AG08395 (cell line): ENCODE measurements around the gene ZNF366.
"Not testable (repeated sequence)": the region's sequence is repeated elsewhere in the genome, so short reads cannot be mapped to it uniquely, and the experiment has no call there.

Experiments
- DNase-seq: peaks from one replicate; pipeline ENCODE4 v3.0.0; 2012; ENCODE audit warnings: mixed read lengths, low spot score

The ZNF366 gene

DNA sequence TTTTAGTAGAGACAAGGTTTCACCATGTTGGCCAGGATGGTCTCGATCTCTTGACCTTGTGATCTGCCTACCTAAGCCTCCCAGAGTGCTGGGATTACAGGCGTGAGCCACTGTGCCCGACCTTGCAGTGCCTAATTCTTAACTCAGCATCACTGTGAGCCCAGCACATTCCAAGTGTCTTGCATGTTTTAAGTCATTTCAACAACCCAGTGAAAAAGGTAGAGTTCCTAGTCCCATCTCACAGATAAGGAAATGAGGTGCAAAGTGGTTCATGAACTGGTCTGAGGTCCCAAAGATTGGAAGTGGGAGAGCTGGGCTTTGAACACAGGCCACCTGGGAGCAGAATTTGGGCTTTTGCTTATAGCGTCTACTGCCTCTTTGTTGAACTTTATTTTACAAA is 68.0 kb downstream of the ZNF366 start:
- no peak for DNase-seq

DNA sequence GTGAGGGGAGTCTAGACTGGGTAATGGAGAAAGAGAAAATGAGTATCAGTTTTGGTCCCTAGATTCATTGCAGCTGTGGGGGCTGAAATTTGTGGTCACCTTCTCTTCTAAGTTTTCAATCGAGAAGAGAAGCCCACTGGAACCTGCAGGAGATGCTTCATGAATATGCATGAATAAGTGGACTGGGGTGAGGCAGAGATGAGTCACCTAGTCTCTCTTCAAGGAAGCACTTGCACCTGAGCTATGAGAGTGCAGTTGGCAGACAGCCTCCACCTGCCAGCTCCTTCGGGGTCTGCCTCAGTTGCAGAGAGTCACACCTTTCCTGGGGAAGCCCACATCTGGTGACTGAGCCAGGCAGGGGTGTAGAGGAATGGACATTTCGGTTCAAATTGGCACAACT is 69.1 kb downstream of the ZNF366 start:
- DNase-seq: no peak

DNA sequence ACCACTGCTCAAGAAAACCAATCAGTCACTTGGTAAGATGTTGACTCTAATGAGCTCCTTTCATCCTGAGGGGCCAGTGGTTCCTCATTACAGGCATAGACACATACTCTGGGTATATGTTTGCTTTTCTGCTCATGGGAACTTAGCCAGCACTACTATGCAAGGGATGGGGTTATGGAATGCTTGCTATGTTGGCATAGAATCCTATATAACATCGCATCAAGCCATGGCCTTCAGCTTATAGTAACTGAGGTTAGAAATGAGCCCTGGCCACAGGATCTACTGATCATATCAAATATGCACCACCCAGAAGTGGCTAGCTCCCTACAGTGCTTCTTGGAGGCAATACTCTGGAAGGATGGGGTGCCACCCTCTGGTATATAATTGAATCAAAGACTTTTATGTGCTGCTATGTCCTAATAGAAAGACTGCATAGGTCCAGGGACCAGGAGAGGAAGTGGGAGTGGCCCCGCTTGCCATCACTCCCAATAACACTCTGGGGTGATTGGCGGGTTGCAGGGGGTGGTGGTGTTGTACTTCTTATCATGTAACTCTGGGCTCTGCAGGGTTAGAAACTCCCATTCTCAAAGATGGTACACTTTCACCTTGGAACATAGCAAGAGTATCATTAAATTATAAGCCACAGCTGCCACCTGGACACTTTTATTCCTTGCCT is 70.3 kb downstream of the ZNF366 start:
- no peak for DNase-seq

DNA sequence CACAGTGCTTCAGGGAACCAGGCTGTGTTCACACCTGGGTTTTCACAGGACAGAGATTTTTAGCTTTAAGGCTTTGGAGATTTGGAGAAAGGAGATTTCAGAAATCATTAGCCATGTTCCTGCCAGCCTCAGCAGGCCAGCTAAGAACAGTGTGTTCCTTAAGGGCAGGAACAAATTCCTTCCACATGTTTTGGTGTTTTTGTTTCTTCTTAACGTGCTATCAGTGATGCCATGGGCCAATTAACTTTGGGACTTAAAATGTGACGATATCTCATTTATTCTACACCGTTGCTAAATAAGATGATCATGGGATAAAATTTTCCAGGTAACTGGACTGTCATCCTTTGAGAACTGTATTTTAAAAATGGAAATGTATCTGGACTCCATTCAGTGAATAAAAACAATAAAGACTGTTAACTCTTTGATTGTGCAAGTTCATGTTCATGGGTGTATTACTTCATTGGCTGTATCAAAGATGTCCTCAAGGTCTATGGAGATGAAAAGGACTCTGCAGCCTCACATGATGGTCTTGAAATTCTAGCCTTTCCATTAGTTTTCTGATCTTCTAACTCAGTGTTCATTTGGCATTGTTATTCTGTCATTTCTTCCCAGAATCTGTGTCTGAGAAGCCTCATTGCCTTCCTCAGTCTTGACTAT is 72.3 kb downstream of the ZNF366 start:
- DNase-seq: peak; percentile 34

DNA sequence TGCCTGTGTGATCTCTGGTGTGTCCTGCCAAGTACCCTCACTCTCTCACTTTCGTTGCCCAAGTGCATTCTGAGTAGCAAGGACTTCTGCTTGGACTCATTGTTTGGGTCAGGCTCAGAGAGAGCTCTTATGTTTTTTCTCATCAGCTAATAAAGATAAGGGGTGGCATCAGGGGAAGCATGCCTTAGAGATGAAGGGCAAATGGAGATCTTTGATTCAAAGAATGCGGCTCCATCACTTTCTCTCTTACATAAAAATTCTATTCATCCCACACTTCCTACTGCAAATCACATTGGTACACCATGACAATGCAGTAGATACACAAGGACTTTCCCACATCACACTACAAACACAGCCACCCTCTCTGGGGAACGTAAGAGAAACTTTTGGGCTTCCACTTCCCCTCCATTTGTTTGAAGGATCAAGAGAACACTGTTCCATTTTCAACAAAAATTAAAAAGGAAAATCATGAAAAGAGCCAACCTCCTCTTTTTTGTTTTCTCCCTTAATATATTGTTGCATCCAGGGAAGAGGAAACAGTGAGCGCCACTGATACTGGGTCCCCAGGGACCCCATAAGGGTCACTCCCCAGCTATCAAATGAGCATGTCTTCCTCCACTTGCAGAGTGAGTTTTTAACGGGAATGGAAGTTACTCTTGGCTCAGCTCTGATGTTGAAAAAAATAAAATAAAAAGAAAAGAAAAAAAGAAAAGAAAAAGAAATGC is 73.0 kb downstream of the ZNF366 start:
- no peak for DNase-seq

DNA sequence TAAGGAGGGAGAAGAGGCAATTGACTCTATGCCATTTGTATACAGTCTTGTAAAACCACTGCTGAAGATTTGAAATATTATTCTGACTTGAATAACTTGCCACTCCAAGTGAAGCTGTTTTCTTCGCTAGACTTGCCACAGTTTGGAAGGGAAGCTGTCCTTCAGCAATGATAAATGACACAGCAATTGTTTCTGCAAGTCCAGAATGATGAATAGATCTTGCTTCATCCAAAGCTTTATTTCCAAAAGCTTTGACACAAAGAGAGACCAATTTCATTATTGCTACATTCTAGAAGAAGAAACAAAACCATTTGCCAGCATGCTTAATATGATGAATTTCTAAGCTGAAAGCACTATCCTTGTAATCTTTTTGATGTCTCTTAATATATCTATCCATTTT is 73.7 kb downstream of the ZNF366 start:
- DNase-seq: no peak

DNA sequence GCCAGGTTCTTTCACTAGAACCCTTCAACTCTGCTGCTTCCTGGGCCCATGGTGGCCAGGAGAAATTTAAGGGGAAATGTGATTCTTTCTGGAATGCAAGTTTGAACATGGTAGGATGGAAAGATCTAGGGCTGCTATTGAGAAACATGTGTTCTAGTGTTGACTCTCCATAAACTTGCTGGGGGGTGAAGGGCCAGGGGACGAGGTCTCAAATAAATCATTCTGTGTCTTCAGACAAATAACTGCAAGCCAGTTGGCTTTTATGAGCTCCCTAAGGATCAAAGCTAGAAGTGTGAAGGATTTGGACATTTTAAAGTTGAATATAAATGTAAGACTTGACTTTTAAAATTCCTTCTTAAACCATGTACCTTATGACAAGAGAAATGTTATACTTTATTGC is 78.5 kb downstream of the ZNF366 start:
- DNase-seq: no peak

DNA sequence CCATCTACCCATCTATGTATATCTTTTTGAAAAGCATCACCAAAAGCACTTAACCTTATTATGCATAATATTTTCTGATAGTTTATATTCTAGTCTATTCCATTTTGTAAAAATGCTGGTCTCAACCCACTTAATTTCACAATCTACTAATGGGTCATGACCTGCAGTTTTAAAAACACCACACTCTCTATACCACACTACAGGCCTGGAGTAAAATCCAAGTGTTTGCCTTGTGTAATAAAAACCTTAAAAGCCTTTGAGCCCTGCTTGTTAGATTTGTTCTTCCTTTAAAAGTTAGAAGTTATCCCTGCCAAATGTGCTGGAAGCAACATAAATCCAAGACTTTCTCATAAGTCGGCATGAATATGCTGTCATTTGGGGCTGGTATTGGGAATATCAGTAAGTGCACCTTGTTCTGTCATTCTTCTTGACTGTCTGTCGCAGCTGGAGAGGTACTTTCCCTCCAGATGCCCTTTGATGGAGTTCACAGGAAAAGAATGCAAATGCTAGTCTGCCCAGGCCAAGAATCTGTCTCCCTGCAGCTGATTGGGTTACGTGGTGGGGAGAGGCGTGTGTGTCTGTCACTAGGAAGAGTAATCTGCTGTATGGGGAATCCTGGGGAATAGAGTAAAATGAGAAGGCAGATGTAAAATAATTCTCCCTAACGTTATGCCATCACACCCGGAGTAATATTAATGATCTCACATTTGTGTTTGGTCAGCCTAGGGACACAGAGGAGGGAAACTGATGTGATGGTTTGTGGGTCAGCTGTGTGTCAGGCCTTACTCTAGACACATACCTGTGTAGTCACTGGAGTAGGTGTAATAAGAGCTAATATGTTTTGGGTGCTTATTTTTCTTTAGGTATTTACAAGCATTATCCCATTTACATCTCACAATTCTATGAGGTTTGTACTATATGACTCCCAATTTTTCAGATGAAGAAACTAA is 79.4 kb downstream of the ZNF366 start:
- DNase-seq: peak; percentile 47

DNA sequence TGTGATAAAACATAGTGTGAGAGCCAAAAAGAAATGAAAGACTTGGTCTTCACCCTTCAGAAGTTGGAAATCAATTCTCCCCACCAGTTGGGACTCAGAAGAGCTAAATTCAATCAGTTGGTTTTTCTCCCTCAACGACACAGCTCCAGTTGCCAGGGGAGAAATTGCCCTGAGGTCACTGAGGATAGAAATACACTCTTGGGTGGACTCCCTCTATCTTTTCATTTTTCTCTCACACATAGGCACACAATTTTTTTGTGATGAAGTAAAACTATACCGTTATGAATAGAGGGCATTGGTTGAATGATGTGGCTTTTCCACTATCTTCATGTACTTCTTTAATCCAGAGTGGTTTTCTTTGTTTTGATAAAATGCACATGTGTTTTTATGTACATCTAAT is 80.2 kb downstream of the ZNF366 start:
- no peak for DNase-seq

DNA sequence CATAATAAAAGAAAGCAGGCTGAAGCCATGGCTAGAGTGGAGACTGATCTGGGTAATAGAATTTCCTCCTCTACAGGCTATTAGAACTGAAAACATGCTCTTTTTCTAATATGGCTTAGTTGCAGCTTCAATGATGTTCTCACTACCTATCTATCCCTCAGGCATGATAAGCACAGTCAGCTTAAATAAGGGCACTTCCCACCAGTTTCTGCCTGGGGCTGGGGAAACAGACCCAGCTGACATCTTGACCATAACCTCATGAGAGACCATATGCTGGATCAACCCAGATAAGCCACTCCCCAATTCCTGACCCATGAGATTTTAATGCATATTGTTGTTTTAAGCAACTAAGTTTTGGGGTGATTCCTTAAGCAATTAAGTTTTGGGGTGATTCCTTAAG is 81.2 kb downstream of the ZNF366 start:
- no peak for DNase-seq

DNA sequence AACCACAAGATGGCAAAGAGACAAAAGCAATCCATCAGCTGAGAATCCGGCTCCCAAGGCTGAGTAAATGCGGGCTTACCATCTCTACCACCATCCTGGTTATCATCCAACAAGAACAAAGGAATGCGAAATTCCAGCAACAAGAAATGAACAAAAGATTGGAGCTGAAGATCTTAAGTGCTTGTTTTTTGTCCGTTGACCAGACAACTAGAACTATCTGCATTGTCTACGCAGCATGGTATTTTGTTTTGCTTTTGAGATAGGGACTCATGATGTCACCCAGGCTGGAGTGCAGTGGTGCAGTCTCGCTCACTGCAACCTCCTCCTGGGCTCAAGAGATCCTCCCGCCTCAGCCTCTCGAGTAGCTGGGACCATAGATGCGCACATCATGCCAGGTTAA is 88.9 kb downstream of the ZNF366 start:
- DNase-seq: no peak

DNA sequence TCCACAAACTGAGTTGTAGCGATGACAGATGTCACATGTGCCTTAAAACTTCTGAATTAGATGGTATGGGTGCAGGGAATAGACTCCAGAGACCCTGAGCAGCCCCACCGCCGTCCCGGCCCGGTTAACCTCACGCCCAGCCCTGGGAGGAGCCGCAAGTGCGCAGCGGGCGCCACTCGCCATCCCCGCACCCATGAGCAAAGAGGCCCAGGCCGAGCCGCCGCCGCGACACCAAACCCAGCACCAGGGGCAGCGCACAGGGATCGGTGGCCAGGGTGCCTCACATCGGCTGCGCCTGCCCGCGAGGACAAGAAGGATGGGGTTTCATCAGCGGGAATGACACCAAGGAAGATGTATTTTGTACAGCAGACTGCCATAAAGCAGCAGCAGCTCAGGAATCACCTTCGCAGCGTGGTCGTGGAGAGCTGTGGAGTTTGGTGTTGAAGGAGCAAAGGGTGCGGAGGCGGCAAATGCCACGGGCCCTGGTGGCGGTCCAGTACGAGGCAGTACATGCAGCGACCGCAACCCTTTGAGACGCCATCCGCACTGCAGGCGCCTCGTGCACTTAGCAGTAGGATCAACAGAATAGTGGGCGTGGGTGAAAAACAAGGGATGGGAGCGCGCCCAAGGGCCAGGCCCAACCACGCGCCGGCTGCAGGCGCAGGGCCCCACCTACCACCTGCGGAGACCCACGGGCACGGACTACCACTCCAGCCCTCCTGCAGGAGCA is 89.7 kb downstream of the ZNF366 start:
- no peak for DNase-seq

DNA sequence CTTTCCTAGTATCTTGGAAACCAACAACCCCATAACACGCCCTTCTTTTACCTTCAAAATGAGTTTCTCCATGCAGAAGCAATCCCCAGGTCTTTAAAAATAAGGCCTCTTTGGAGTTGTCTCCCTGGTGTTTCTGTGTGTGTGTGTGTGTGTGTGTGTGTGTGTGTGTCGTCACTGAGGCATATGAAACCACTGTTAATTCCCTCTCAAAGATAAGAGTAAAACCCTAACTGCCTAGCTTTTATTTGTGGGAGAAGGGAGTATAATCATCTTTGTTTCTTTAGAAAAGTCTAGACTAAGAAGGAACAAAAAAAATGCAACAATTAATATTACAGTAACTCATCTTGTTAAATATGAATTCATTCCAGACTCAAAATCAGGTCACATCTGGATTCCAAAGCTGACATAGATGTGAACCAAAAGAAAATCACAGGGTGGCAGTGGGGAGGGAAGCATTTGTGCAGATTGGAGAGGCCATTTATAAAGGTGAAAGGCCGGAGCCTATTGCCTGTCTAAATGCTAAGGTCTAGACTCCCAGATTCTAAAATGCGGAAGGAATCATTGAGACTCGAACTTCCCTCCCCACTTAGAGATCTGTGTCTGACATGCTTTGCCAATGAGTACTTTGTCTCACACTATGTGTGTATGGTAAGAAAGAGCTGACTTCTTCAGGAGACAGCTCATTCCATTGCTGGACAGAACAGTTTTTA is 91.4 kb downstream of the ZNF366 start:
- DNase-seq: no peak

DNA sequence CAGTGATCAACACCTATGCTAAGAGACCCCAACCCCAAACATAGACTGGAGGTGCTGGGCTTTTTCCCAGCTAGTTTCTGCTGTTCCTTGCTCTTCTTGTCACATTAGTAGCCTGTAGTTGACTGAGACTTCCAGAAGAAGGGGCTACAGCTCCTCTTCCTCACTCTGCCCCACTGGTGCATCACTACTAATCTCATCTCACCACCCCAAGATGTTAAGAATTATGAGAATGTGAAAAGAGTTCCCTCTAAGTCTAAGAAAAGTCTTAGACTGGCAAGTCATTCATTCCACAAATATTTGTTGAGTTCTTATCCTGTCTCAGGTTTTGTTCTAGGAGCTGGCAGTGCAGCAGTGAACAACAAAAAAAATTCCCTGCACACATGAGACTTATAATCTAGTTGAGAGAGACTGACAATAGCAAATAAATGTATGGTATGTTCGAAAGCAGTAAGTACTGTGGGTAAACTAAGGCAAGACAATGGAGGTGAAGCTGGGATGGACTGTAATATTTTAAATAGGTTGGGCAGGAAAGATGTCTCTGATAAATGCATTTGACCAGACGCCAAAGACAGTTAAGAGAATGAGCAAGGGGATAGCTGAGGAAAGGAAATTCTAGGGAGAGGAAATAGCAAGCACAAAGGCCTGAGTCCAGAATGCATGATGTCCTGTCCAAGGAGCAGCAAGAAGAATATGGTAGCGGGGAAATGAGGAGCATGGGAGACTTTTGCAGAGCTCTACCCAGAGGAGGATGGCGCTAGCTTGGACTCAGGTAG is 94.7 kb downstream of the ZNF366 start:
- peak; percentile 73 for DNase-seq

DNA sequence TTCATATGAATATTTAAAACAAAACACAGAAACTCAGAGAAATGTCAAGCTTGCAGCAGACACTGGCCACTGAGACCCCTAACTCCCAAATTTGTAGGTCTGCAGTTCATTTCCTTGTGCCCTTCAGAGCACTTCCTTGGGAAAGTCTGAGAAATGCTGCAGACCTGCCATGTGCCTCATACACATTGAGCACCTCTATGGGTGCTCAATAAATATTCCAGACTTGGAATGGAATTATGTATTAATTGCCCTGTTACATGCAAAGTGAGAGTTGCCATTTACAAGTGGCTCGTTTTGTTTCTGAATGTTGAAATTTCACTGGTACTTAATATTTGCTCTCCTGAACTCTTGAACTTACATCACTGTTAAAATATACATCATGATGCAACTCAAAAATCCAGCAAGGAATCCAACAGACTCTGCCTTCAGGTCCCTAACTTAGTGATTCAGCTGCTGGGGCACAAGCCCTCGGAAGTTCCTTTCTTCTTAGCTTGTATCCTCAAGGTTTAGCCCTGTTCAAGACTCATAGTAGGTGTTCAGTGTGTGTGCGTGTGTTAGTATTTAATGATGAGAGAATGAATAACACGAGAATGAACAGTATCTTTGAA is 96.4 kb downstream of the ZNF366 start:
- no peak for DNase-seq

DNA sequence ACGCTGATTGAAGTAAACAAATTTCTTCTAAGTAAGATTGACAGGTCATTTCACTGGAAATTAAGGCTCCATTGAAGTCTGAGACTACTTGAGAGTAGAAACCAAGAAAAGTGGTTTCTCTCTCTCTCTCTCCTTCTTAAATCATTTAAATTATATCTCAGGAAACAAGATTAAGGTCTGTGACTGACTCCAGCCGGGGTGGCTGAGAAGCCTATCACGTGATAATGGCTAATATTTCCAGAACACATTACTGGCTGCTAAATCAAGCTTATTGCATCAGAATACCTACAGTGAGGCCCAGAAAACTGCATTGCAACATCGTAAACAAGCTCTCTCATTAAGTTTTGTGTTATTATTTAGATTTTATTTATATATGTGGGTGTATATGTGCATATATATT is 98.6 kb downstream of the ZNF366 start:
- DNase-seq: no peak

DNA sequence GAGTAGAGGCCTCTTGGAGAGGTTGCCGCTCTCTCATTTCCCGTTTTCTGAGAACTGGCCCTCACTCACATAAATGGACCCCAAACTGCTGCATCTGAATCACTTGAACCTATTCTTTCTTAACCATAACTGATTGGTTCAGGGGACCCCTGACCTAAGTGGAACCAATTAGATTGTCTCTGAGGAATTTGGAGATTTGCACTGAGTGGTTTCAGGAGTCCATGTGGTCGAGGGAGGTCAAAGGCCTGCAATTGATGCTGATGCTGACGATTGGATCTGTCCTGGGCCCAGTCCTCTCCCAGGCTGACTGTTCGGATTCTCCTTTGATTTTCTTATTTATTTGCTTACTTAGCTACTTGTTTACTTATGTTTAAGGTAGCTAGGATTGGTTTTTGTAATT is 99.1 kb downstream of the ZNF366 start:
- no peak for DNase-seq

DNA sequence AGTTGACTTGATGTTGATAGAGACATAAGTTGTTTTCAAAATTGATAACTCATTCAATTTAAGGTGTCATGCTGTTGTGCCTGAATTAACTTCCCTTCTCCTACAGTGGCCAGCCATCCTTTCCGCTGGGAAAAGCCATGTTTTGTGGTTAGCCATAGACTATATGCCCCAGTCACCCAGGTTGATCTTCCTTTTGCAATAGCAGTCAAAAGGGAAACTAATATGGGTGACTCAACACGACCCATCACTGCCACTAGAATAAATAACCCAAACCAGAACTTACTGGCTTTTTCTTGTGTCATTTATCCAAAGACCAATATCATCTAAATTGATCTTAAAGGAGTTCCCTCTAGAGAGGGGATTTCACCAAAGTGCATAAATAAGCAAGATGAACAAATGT is 99.7 kb downstream of the ZNF366 start:
- peak; percentile 28 for DNase-seq

DNA sequence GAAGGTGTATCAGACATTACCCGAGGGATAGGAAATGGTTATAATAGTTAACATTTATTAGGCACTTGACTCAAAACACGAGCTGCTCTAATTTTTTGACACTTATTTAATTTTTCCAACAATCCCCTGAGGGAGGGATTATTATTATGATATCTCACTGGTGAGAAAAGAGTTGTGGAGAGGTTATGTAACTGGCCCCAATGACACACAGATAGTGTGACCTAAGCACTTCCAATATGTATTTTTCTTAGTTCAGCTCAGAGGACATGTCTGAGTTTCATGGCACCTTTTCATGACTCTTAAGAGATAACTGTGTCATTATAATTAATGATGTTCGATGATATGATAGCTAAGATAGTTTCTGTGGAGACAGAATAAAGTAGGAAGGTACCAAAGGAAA is 100.1 kb downstream of the ZNF366 start:
- DNase-seq: no peak

DNA sequence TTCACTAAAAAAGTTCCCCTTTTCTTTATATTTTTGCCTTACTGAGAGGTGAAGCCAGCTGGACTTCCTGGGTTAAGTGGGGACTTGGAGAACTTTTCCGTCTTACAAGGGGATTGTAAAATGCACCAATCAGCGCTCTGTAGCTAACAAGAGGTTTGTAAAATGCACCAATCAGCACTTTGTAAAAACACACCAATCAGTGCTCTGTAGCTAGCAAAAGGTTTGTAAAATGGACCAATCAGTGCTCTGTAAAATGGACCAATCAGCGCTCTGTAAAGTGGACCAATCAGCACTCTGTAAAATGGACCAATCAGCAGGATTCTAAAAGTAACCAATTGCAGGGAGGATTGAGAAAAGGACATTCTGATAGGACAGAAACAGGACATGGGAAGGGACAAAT is 102.4 kb downstream of the ZNF366 start:
- DNase-seq: not testable (repeated sequence)
